PC-9 (cell line): ENCODE results near the gene VTA1. TPM values are rescaled to one million over a fixed set of nuclear protein-coding genes. Genes with fewer than 3 reads are reported as not detected.

Source experiments
- BruUV-seq: library from RNA; stranded (reverse); fragments of 400-500 nt; replicated peaks from 2 replicates; lab custom pipeline; 2021; lab: Mats Ljungman, UMichigan
- CTCF ChIA-PET: fragments of 300-600 bp; sonication (Branson Sonifier 250); formaldehyde crosslinking; loops from one replicate; lab custom pipeline; 2022; ENCODE audit warnings: antibody characterized with exemption; lab: Charles Lee
- POLR2A ChIA-PET: fragments of 300-600 bp; sonication (Branson Sonifier 250); formaldehyde crosslinking; loops from one replicate; lab custom pipeline; 2022; ENCODE audit warnings: antibody characterized with exemption; ENCODE audit not compliant: unreplicated experiment; lab: Charles Lee
- DNase-seq, 2 experiments: peaks; one replicate each; pipeline versions ENCODE4 v3.0.0 to v3.0.0-alpha.2; 2015 to 2022; ENCODE audit warnings: mixed read lengths in 1 of 2
- H2AFZ ChIP-seq: fragments of 200-600 bp; sonication (generic); 2 replicates; pipeline ENCODE4 v1.8.1; 2017; ENCODE audit warnings: antibody characterized with exemption
- H3F3A ChIP-seq: fragments of 200-600 bp; sonication (generic); 2 replicates; pipeline ENCODE4 v1.8.1; 2017; ENCODE audit warnings: antibody characterized with exemption, mild to moderate bottlenecking, low read depth; ENCODE audit not compliant: insufficient read depth
- H3K27ac ChIP-seq: fragments of 200-600 bp; sonication (generic); 2 replicates; pipeline ENCODE4 v1.6.1; 2016; ENCODE audit warnings: mixed run types
- H3K27me3 ChIP-seq: fragments of 200-600 bp; sonication (generic); 2 replicates; pipeline ENCODE4 v1.6.1; 2016; ENCODE audit warnings: low read depth, mixed run types; ENCODE audit not compliant: insufficient read depth
- H3K36me3 ChIP-seq: fragments of 200-600 bp; sonication (generic); 2 replicates; pipeline ENCODE4 v1.6.1; 2016; ENCODE audit warnings: low read depth, mixed run types
- H3K4me1 ChIP-seq: fragments of 200-600 bp; sonication (generic); replicated peaks from 2 replicates; pipeline ENCODE4 v1.6.1; 2016; ENCODE audit warnings: mixed run types; ENCODE audit not compliant: insufficient read depth
- H3K4me2 ChIP-seq: fragments of 200-600 bp; sonication (generic); 2 replicates; pipeline ENCODE4 v1.6.1; 2017; ENCODE audit warnings: mixed run types
- H3K4me3 ChIP-seq: fragments of 200-600 bp; sonication (generic); 2 replicates; pipeline ENCODE4 v1.6.1; 2016; ENCODE audit warnings: mixed run types
- H3K79me2 ChIP-seq: fragments of 200-600 bp; sonication (generic); 2 replicates; pipeline ENCODE4 v1.6.1; 2017; ENCODE audit warnings: low read depth, mixed run types
- H3K9me2 ChIP-seq: fragments of 200-600 bp; sonication (generic); 2 replicates; pipeline ENCODE4 v1.8.1; 2017; ENCODE audit warnings: mild to moderate bottlenecking; ENCODE audit not compliant: insufficient read depth
- H3K9me3 ChIP-seq: fragments of 200-600 bp; sonication (generic); 2 replicates; pipeline ENCODE4 v1.8.1; 2016; ENCODE audit warnings: low read depth; ENCODE audit not compliant: insufficient read depth
- H4K20me1 ChIP-seq: fragments of 200-600 bp; sonication (generic); 2 replicates; pipeline ENCODE4 v1.8.1; 2017; ENCODE audit not compliant: insufficient read depth
- EZH2 ChIP-seq: fragments of 200-600 bp; sonication (generic); IDR thresholded peaks from 2 replicates; pipeline ENCODE4 v1.8.0; 2017; ENCODE audit warnings: antibody characterized with exemption, low read depth
- intact Hi-C: fragments of 100-400 bp; cut with micrococcal nuclease; formaldehyde crosslinking; loops from one replicate; pipeline ENCODE4 v1.10.0; 2022; ENCODE audit not compliant: unreplicated experiment
- total RNA-seq: library from RNA; stranded (reverse); gene quantifications from 2 replicates; pipeline ENCODE4 v1.2.3, GENCODE V29; 2021
- TF ChIP-seq, protein P1 (sequence below): fragments of 200-600 bp; sonication (generic); conservative IDR thresholded peaks from 2 replicates; pipeline ENCODE4 v1.6.1; 2017; ENCODE audit warnings: mixed run types, antibody characterized with exemption, mild to moderate bottlenecking, moderate library complexity

VTA1 gene
- total RNA-seq, 1 experiment from 2014 or later: 52.0 TPM

- H3K9me3 ChIP-seq: no peaks in the 10 kb centered on the region
- no peak overlapping the region for H3K4me3 ChIP-seq
- no peaks in the 10 kb centered on the region for H3K79me2 ChIP-seq
- DNase-seq: no peak
- no peak overlapping the region for H3K27ac ChIP-seq
- BruUV-seq: no TSS peak
- H2AFZ ChIP-seq: no peak overlapping the region
- no peak for TF ChIP-seq EZH2
- TF ChIP-seq, protein P1, sequence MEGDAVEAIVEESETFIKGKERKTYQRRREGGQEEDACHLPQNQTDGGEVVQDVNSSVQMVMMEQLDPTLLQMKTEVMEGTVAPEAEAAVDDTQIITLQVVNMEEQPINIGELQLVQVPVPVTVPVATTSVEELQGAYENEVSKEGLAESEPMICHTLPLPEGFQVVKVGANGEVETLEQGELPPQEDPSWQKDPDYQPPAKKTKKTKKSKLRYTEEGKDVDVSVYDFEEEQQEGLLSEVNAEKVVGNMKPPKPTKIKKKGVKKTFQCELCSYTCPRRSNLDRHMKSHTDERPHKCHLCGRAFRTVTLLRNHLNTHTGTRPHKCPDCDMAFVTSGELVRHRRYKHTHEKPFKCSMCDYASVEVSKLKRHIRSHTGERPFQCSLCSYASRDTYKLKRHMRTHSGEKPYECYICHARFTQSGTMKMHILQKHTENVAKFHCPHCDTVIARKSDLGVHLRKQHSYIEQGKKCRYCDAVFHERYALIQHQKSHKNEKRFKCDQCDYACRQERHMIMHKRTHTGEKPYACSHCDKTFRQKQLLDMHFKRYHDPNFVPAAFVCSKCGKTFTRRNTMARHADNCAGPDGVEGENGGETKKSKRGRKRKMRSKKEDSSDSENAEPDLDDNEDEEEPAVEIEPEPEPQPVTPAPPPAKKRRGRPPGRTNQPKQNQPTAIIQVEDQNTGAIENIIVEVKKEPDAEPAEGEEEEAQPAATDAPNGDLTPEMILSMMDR: no peak
- POLR2A ChIA-PET: no interaction called here
- intact Hi-C loops: no loop called here
- 0 out of 2 replicates have a peak, but pooled peaks cover 5% of the 10 kb centered on the region for H3K9me2 ChIP-seq
- CTCF ChIA-PET: no interaction called here
- no peaks in the 10 kb centered on the region for H3K4me1 ChIP-seq
- H3F3A ChIP-seq: no peaks in the 10 kb centered on the region
- no peak overlapping the region for H3K4me2 ChIP-seq
- H3K27me3 ChIP-seq: no peaks in the 10 kb centered on the region
- peaks cover 3% of the 10 kb centered on the region for H3K36me3 ChIP-seq
- peaks cover 2% of the 10 kb centered on the region; the same call in 1 of the 2 replicates for H4K20me1 ChIP-seq
Measured at GRCh38 chr6:142184307-142184706, 37.2 kb downstream of the VTA1 start.

DNA sequence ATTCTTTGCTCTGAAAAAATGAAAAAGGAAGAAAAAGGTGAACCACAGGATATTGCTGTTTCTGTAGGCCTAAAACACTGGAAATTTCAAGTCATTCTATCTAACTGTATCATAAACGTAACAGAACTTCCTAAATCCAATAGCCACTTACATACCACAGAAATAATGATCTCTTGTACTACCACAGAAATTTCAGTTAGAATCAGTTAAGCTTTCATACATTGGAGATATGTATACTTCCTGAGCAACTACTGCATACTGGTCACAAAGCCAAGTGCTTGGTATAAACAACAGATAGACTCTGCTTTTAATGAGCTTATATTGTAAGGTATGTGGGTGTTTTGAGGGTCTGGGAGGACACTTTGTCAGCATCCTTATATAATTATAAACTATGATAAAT lies 38.6 kb downstream of the VTA1 start:
- Histone ChIP-seq H3F3A (no peaks in the 10 kb centered on the region), H3K4me2 (no peak overlapping the region), H4K20me1 (peaks cover 5% of the 10 kb centered on the region; the same call in 1 of the 2 replicates), H3K4me1 (no peaks in the 10 kb centered on the region), H3K9me3 (no peaks in the 10 kb centered on the region), H3K27me3 (no peaks in the 10 kb centered on the region), H3K36me3 (peaks cover 1% of the 10 kb centered on the region), H3K79me2 (no peaks in the 10 kb centered on the region), H3K27ac (no peak overlapping the region), H3K4me3 (no peak overlapping the region), H3K9me2 (0 out of 2 replicates have a peak, but pooled peaks cover 5% of the 10 kb centered on the region), H2AFZ (no peak overlapping the region)
- ChIA-PET POLR2A (no interaction called here), CTCF (no interaction called here)
- BruUV-seq: no TSS peak
- DNase-seq: no peak
- intact Hi-C loops: no loop called here
- TF ChIP-seq, protein P1: no peak
- no peak for TF ChIP-seq EZH2

DNA sequence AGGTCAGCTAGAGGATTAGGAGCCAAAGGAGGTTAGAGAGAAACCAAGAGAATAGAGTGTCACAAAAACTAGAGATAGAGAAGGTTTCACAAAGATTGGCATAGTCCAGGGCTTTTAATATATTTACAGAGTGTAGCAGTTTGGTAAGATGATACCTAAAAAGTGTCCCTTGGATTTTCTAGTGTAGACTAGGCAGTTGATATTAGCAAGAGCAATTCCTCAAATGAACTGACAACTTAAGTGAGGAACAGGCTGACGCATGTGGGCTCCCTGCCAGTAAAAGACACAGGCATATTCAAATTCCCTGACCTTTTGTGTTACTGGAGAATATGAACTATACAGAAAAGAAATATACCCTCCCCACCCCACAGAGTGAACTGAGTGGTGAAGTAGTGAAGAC lies 40.1 kb downstream of the VTA1 start:
- CTCF ChIA-PET: interaction anchor here (0.5 to 0.7 kb wide), 2 partner anchors 10 to 21 kb away, joined by 4 read pairs; no protein-coding TSS in a partner anchor
- H2AFZ ChIP-seq: no peak overlapping the region
- H4K20me1 ChIP-seq: peaks cover 5% of the 10 kb centered on the region; the same call in 1 of the 2 replicates
- no peaks in the 10 kb centered on the region for H3K27me3 ChIP-seq
- no peak overlapping the region for H3K27ac ChIP-seq
- POLR2A ChIA-PET: no interaction called here
- H3F3A ChIP-seq: no peaks in the 10 kb centered on the region
- H3K36me3 ChIP-seq: peaks cover 7% of the 10 kb centered on the region; the same call in 1 of the 2 replicates
- H3K9me2 ChIP-seq: 0 out of 2 replicates have a peak, but pooled peaks cover 5% of the 10 kb centered on the region
- no peaks in the 10 kb centered on the region for H3K9me3 ChIP-seq
- H3K4me2 ChIP-seq: no peak overlapping the region
- H3K79me2 ChIP-seq: no peaks in the 10 kb centered on the region
- no TSS peak for BruUV-seq
- H3K4me3 ChIP-seq: no peak overlapping the region
- intact Hi-C loops: no loop called here
- no peak for DNase-seq
- no peaks in the 10 kb centered on the region for H3K4me1 ChIP-seq
- TF ChIP-seq, protein P1: no peak
- TF ChIP-seq EZH2: no peak
